HG02759 (cell line): ENCODE measurements around the gene SERPINA6.
"Not testable (repeated sequence)": the region's sequence is repeated elsewhere in the genome, so short reads cannot be mapped to it uniquely, and the experiment has no call there.

Experiments used
- ATAC-seq: cut with Tn5 transposase; IDR thresholded peaks from one replicate; pipeline ENCODE4 v1.9.1; 2021; ENCODE audit warnings: mild to moderate bottlenecking, moderate library complexity; ENCODE audit not compliant: unreplicated experiment

The SERPINA6 gene

DNA sequence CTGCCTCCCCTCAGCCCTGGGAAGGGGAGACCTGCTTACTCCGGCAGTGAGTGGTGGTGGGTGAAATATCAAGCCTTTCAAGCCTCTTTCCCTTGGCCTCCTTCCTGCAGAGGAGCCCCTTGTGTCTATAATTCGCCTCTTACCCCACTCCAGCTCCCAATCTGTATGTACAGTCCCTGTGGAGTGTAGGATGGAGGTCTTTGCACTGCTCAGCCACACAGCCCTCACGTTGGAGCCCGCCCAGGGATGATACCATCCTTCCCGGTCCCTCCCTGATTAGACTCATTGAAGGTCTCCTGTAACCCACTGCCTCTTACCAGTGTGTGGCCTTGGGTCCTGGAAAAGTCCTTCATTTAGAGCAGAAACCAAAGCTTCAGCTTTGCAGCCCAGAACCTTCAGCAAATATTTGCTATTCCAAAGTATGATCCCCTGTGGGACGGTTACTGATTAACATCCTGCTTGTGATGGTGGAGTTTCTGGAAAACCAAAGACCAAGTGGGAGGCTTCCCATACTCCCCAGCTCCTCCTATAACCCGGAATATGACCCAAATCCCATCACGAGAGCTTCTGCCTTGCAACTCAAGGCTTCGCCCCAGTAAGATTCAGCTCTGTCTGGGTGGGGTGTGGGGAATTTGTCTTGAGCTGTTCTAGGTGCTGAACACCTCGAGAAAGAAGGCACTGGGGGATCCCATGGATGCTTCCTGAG lies 30.1 kb downstream of the SERPINA6 start, which contains the start of gene SERPINA10:
SERPINA10 (minus strand) TSS at position 397 of the 706 bp plus-strand sequence. CDS start 2,675 bp downstream, outside the sequence.
- no peak for ATAC-seq

DNA sequence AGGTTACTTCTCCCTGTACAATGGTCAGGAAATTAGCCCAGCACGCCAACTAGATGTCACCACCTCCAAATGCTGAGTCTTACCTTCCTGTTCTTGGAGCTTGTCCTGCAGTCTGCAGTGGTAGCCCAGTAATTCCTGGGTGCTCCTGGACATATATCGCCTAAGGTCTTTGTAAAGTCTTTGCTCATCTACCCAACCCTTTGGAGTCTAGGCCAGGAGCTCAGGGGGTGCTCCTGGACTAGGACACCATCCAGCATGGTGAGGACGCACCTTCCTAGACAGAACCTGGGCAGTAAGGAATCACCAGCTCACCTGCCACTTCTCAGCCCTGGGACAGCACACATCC lies 30.6 kb downstream of the SERPINA6 start:
- no peak for ATAC-seq

DNA sequence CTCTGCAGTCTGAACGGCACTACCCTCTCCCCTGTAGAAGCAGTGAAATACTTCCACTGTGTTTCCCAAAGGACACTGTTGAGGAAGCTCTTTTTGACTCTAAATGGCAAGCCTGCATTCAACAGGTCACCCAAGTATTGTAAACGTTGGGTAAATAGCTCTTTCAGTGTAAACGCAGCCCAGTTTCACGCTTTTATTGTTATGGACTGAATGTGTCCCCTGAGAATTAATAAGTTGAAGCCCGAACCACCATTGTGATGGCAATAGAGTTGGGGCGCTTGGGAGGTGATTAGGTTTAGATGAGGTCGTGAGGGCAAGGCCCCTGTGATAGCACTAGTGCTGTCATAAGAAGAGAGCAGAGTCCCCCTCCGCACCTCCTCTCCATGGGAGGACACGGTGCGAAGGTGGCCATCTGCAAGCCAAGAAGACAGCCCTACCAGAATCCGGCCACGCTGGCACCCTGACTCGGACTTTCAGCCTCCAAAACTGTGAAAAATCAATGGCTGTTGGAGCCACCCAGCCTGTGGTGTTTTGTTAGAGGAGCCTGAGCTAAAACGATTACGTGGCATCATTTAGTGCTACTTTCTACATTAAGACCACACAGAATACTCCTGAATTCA lies 31.1 kb downstream of the SERPINA6 start:
- ATAC-seq, result no peak

DNA sequence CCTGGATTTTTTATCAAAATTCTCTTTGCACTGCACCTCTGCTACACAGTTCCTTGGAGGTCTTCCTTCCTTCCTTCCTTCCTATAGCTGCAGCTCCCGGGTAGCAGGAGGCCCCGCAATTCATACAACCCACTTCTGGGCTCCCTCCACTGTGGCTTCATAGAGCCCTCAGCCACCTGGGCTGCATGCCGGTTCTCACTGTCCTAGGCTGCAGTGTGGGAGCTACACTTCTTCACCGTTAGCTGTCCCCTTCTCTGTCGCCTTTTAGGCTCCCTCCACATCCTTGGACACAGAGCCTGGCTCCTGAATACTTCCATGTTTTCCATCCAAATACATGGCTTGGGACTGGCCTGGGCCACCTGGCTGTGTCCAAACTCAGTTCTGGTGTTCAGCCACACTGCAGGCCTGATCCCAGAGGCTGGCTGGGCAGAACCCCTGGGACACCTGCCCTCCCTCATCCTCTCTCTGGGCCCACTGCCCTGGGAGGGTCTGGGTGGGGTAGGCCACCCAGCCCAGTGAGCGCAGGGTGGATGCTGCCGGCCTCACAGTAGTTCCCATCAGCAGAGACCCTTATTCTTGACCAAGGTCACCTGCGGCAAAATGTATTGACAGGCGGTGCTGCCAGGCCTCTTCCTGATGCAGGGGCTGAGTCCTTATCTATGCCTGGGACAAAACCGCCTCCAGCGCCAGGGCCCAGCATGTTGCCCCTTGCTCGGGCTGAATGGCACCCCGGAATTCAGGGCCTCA lies 31.8 kb downstream of the SERPINA6 start:
- no peak for ATAC-seq

DNA sequence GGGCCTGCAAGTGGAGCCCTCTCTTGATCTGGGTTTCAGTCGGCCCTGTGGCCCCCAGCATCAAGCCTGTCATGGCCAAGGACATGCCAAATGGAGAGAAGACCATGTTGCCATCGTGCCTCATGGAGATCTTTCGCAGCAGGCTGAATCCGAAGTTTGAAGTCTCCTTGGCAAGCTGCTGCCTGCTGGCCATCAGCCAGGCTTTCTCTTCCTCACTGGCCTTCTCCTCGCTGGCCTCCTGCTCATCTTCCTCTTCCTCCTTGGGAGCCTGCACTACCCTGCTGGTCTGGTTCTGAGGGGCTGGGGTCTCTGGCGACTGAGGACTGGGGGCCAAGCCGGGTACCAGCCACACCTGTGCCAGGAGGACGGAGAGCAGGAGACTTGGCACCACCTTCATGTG lies 32.9 kb downstream of the SERPINA6 start:
- no peak for ATAC-seq

DNA sequence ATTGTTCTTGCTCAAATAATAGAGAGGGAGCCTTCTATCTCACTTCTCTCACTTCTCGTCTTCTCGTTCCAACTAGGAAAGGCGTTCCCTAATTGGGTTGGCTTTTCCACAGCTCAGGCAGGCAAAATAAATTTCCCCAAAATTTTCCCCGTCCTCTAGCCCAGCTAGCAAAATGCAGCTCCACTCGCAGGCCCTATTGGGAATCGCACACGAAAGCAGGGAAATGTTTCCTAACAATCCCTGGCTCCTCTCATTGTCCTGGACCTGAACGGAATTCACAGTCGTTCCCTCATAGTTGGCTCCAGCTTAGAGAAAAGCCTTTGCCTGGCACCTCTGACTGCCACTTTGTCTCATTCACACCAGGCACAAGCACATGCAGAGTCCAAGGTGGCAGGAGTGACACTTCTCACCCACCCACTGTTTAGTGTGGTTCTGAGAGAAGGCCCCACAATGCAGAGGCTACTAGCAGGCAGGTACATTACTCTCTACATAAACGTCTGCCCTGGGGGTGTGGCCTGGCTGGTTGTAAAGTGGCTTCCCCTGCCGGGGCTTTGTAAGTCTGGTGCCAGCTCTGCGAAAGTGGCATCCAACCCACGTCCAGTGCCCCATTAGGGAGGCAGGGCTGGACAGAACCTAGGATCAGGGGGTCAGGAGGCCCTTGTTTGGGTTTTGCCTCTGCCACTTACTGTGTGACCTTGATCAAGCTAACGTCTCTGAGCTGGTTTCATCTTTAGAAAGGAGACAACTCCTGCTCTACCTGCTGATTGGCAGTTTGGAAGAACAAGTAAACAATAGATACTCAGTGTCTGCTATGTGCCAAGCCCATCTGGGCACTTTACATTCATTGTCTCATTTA lies 34.3 kb downstream of the SERPINA6 start:
- no peak for ATAC-seq

DNA sequence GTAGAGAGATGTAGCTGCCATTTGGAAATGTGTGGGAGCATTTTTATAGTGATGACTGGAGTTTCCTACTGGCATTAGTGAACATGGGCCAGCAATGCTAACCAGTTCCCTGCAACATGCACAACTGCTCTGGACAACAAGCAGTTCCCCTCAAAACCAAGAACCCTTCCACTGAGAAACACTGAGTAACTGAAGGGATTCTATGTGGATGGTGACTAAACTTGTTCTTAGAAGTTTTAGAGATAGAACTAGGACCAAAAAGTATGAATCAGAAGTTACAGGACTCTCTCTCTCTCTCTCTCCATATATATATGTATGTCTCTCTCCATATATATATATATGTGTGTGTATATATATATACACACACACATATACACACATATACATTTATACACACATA lies 38.0 kb downstream of the SERPINA6 start:
- ATAC-seq, result no peak

DNA sequence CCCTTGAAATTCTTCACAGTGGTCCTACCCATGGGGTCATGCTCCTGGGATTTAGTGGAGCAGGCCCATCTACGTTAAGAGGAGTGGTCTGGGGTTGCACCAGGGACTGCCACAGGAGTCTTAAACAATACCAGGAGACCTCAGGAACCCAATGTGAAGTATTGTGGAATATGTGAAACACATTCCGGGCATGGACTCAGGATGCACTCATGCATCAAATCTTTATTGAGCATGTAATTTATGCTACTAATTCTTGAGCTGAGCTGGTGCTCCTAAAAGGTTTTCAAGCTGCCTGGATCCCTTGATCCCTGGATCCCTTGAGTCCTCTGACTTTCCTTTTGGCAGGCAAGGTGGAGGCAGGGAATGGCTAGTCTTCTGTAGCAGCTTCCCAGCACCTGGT lies 38.9 kb downstream of the SERPINA6 start:
- no peak for ATAC-seq

DNA sequence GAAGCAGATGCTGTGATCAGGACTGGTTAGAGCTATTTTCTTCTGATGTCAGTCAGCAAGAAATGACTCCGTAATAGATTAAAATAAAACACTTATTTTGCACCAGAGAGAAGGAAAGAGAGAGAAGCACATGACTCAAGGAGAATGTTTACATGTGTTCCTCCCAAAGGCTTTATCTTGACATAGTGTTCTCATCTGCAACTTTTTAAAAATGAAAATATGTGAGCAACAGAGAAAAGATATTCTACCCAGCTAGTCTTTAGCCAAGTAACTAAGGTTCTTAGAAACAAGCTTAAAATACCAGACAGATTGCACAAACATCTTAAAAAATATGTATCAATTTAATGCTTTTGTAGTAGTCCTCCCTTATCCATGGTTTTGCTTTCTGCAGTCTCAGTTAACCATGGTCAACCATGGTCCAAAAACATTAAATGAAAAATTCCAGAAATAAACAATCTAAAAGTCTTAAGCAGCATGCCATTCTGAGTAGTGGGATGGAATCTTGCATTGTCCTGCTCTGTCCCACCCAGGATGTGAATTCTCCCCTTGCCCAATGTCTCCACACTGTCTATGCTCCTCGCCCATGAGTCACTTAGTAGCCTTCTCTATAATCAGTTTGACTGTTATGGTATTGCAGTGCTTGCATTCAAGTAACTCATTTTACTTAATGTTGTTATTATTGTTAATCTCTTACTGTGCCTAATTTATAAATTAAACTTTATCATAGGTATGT lies 40.0 kb downstream of the SERPINA6 start:
- no peak for ATAC-seq

DNA sequence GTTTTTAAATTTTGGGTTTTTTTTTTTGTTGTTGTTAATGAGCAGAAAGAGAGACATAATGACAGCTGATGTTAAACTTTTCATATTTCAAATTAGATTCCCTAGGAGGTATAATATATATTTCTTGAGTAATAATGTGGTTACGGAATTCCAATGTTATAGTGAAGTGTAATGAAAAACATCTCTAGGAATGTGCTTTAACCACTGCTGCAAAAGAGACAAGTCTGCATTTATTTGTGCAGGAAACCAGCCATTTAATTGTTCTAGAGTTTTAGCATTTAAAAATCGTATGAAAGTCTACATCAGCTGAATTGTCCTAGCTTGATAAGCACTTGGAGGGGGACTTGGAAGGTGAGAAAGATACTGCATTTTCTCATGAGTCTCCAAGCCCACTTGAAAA lies 44.4 kb downstream of the SERPINA6 start:
- no peak for ATAC-seq

DNA sequence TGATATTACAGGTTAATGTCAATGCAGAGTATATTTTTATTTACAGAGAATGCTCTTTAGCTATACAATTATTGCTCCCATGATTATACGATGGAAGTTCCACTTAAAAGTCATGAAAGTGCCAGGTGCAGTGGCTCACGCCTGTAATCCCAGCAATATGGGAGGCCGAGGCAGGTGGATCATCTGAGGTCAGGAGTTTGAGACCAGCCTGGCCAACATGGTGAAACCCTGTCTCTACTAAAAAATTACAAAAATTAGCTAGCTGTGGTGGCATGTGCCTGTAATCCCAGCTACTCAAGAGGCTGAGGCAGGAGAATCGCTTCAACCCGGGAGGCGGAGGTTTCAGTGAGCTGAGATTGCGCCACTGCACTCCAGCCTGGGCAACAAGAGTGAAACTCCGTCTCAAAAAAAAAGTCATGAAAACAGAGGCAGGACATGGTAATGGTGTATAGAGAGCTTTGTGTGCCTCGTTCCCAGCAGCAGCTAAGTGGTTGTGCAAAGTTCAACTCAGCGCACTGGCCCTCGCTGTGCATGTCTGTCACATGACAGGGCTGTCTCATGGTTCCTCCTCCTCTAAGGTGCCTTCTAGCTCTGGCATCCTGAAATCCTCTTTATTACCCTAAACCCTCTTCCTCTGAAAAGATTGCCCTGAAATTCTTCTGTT lies 46.1 kb downstream of the SERPINA6 start:
- ATAC-seq, result not testable (repeated sequence)

DNA sequence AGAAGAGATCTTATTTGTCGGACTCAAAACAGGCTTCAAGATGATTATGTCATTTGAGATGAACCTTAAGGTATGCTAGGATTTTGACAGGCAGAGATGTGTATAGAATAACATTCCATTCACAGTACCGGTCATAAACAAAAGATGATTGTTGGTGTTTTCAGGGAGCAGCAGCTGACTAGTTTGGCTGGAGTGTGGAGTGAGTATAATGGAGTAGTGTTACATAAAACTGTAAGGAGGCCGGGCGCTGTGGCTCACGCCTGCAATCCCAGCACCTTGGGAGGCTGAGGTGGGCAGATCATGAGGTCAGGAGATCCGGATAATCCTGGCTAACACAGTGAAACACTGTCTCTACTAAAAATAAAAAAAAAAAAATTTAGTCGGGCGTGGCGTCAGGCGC lies 54.0 kb downstream of the SERPINA6 start:
- no peak for ATAC-seq

DNA sequence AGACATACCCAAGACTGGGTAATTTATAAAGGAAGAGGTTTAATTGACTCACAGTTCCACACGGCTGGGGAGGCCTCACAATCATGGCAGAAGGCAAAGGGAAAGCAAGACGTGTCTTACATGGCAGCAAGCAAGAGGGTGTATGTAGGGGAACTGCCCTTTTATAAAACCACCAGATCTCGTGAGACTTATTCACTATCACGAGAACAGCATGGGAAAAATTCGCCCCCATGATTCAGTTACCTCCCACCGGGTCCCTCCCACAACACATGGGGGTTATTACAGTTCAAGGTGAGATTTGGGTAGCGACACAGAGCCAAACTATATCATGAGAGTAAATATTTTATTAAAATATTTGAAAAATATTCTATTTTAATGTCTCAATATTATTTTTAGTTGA lies 54.6 kb downstream of the SERPINA6 start:
- ATAC-seq, result not testable (repeated sequence)

DNA sequence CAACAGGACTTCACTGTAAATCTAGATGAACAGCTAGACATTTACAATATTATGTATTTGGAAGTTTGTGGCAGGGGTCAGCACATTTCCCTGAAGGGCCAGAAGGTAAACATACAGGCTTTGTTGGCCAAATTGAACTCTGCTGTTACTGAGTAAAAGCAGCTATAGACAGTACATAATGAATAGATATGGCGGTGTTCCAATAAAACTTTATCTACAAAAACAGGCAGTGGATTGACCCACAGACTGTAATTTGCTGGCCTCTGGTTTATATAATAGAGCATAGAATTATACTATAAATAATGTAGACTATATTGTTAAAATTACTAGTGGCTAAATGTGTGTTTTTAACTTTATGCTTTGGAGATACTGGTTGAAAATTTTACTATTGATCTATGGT lies 55.8 kb downstream of the SERPINA6 start:
- no peak for ATAC-seq

DNA sequence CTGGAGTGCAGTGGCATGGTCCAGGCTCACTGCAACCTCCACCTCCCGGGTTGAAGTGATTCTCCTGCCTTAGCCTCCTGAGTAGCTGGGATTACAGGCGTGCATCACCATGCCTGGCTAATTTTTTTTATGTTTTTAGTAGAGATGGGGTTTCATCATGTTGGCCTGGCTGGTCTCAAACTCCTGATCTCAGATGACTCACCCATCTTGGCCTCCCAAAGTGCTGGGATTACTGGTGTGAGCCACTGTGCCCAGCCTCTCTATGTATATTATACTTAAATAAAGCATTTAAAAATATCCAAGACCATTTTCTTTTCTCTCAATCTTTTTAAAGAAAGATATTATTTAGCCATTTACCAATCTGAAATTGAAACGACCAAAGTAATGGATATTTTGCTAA lies 58.9 kb downstream of the SERPINA6 start:
- ATAC-seq, result not testable (repeated sequence)
